Ovary (tissue), 3 donors: ENCODE measurements around the gene STYK1.

Source experiments
- EP300 ChIP-seq: sonication (generic); formaldehyde crosslinking; IDR thresholded peaks from one replicate; pipeline ENCODE4 v1.6.1; 2017; ENCODE audit warnings: antibody characterized with exemption
- TF ChIP-seq, protein P1 (sequence below), 3 donors: fragments of 450-650 bp in 2 of 3; fragments of 200-600 bp in 1 of 3; IDR thresholded peaks; one replicate each; pipeline versions ENCODE4 v1.5.1 to v1.8.0; 2016 to 2022; ENCODE audit warnings: antibody characterized with exemption in 3 of 3, mild to moderate bottlenecking in 1 of 3
- donor health status: DM: no; HTN: no; CAD: no.

DNA sequence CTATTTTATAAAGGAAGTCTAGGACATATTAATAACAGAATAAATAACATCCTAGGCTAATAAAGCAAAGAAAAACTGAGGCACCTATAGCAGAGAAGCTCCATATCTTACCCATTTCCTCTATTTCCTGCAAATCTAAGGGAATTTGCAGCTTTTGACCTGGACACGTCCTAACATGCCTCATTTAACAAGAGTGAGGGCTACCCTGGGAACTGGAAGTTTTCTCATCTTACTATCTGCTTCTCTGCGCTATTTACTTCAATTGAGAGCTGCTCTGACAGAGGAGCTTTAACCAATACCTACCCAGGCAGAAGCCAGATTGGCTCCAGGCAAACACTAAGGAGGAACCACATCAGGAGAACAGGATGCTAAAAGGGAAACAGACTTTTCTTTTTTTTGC lies 43.6 kb upstream of the STYK1 start:
- TF ChIP-seq, protein P1, sequence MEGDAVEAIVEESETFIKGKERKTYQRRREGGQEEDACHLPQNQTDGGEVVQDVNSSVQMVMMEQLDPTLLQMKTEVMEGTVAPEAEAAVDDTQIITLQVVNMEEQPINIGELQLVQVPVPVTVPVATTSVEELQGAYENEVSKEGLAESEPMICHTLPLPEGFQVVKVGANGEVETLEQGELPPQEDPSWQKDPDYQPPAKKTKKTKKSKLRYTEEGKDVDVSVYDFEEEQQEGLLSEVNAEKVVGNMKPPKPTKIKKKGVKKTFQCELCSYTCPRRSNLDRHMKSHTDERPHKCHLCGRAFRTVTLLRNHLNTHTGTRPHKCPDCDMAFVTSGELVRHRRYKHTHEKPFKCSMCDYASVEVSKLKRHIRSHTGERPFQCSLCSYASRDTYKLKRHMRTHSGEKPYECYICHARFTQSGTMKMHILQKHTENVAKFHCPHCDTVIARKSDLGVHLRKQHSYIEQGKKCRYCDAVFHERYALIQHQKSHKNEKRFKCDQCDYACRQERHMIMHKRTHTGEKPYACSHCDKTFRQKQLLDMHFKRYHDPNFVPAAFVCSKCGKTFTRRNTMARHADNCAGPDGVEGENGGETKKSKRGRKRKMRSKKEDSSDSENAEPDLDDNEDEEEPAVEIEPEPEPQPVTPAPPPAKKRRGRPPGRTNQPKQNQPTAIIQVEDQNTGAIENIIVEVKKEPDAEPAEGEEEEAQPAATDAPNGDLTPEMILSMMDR (IDR thresholded peaks at IDR 0.05), result no peak
- TF ChIP-seq EP300, result no peak
